Trophoblast cell (in vitro differentiated cells and primary cell): ENCODE measurements around the gene ARHGAP9.

Experiments
- DNase-seq, 2 donors: peaks; one replicate each; pipeline ENCODE4 v3.0.0-alpha.2; 2016
- H2AFZ ChIP-seq: 2 replicates; pipeline ENCODE4 v1.6.1; 2013; ENCODE audit warnings: low read length, moderate library complexity, mild to moderate bottlenecking; ENCODE audit not compliant: insufficient read depth, poor library complexity
- H2AK5ac ChIP-seq: 2 replicates; pipeline ENCODE4 v1.6.1; 2013; ENCODE audit warnings: mild to moderate bottlenecking, low read length
- H2BK120ac ChIP-seq: 2 replicates; pipeline ENCODE4 v1.6.1; 2013; ENCODE audit warnings: low read length, mild to moderate bottlenecking, moderate library complexity; ENCODE audit not compliant: insufficient read depth, poor library complexity
- H2BK12ac ChIP-seq: 2 replicates; pipeline ENCODE4 v1.6.1; 2013; ENCODE audit warnings: mild to moderate bottlenecking, low read length, moderate library complexity
- H2BK5ac ChIP-seq: 2 replicates; pipeline ENCODE4 v1.6.1; 2013; ENCODE audit warnings: low read length, low read depth, moderate library complexity, mild to moderate bottlenecking; ENCODE audit not compliant: poor library complexity
- H3K14ac ChIP-seq: 2 replicates; pipeline ENCODE4 v1.6.1; 2013; ENCODE audit warnings: mild to moderate bottlenecking, low read length
- H3K18ac ChIP-seq: 2 replicates; pipeline ENCODE4 v1.6.1; 2013; ENCODE audit warnings: mild to moderate bottlenecking, low read length
- H3K23ac ChIP-seq: 2 replicates; pipeline ENCODE4 v1.6.1; 2013; ENCODE audit warnings: low read length
- H3K27ac ChIP-seq: 2 replicates; pipeline ENCODE4 v1.5.1; 2013; ENCODE audit warnings: low read depth, mild to moderate bottlenecking, inconsistent platforms, low read length, moderate library complexity
- H3K27me3 ChIP-seq: 2 replicates; pipeline ENCODE4 v1.6.1; 2013; ENCODE audit warnings: inconsistent platforms, mild to moderate bottlenecking, low read length, moderate library complexity; ENCODE audit not compliant: insufficient read depth
- H3K36me3 ChIP-seq, 2 experiments: 1 replicate in 1 of 2; 2 replicates in 1 of 2; pipeline ENCODE4 v1.6.1; 2013; ENCODE audit warnings: low read length in 2 of 2, mild to moderate bottlenecking in 2 of 2, moderate library complexity in 1 of 2; ENCODE audit not compliant: insufficient read depth in 2 of 2, control insufficient read depth in 1 of 2
- H3K4ac ChIP-seq: 2 replicates; pipeline ENCODE4 v1.6.1; 2013; ENCODE audit warnings: low read depth, mild to moderate bottlenecking, low read length, moderate library complexity
- H3K4me1 ChIP-seq, 2 experiments: 1 replicate in 1 of 2; 2 replicates in 1 of 2; pipeline ENCODE4 v1.6.1; 2013; ENCODE audit warnings: low read length in 2 of 2, mild to moderate bottlenecking in 2 of 2, moderate library complexity in 1 of 2; ENCODE audit not compliant: insufficient read depth in 2 of 2, control insufficient read depth in 1 of 2
- H3K4me2 ChIP-seq: 2 replicates; pipeline ENCODE4 v1.6.1; 2013; ENCODE audit warnings: inconsistent platforms, mild to moderate bottlenecking, low read length, moderate library complexity
- H3K4me3 ChIP-seq: 2 replicates; pipeline ENCODE4 v1.5.1; 2013; ENCODE audit warnings: mild to moderate bottlenecking, low read depth, low read length, inconsistent platforms
- H3K79me1 ChIP-seq: one replicate; pipeline ENCODE4 v1.6.1; 2013; ENCODE audit warnings: low read length
- H3K79me2 ChIP-seq: 2 replicates; pipeline ENCODE4 v1.6.1; 2013; ENCODE audit warnings: low read length, mild to moderate bottlenecking; ENCODE audit not compliant: control insufficient read depth, insufficient read depth, poor library complexity
- H3K9ac ChIP-seq: 2 replicates; pipeline ENCODE4 v1.6.1; 2013; ENCODE audit warnings: mild to moderate bottlenecking, low read length
- H3K9me3 ChIP-seq: 2 replicates; pipeline ENCODE4 v1.6.1; 2013; ENCODE audit warnings: low read depth, mild to moderate bottlenecking, control low read depth, inconsistent platforms, low read length; ENCODE audit not compliant: insufficient read depth
- H4K12ac ChIP-seq: 2 replicates; pipeline ENCODE4 v1.6.1; 2013; ENCODE audit warnings: low read depth, mild to moderate bottlenecking, low read length, moderate library complexity
- H4K8ac ChIP-seq: 2 replicates; pipeline ENCODE4 v1.6.1; 2013; ENCODE audit warnings: low read depth, mild to moderate bottlenecking, low read length, moderate library complexity
- H4K91ac ChIP-seq: one replicate; pipeline ENCODE4 v1.6.1; 2013; ENCODE audit warnings: low read depth, mild to moderate bottlenecking, low read length, moderate library complexity
- WGBS: extraction: QIAGEN DNeasy Blood & Tissue Kit; methylation state at CpG from one replicate; pipeline ENCODE4 v1.1.7; 2013; ENCODE audit warnings: missing lambda C conversion rate; ENCODE audit not compliant: insufficient read length, insufficient coverage; ENCODE audit errors: extremely low coverage; 5-methylcytosine and 5-hydroxymethylcytosine counted together

Gene ARHGAP9

GRCh38 chr12:57435293-57435692, 44.4 kb downstream of the ARHGAP9 start:
- Histone ChIP-seq H2BK12ac (no peak overlapping the region), H3K4me3 (no peak overlapping the region), H3K18ac (no peak overlapping the region), H4K12ac (no peak overlapping the region), H4K91ac (no peak overlapping the region), H3K14ac (no peak overlapping the region), H3K4me2 (no peak overlapping the region), H4K8ac (no peak overlapping the region), H2AK5ac (no peak overlapping the region), H2BK5ac (no peak overlapping the region), H3K79me2 (no peaks in the 10 kb centered on the region), H3K27me3 (no peaks in the 10 kb centered on the region), H3K4me1 (no peaks in the 10 kb centered on the region), H3K27ac (no peak overlapping the region), H3K23ac (no peak overlapping the region), H3K9me3 (no peaks in the 10 kb centered on the region), H3K79me1 (peaks cover 6% of the 10 kb centered on the region), H2AFZ (no peak overlapping the region), H3K9ac (no peak overlapping the region), H3K36me3 (no peaks in the 10 kb centered on the region), H3K4ac (no peak overlapping the region), H2BK120ac (no peak overlapping the region)
- no peak for DNase-seq
- WGBS: no CpG with 5 or more reads among the region's 4 CpGs

GRCh38 chr12:57434517-57435223, 45.0 kb downstream of the ARHGAP9 start, which contains the start of gene INHBC:
Gene INHBC (plus strand): TSS chr12:57434784. CDS start chr12:57434887, 103 bp downstream.
- Histone ChIP-seq H3K9me3 (no peaks in the 10 kb centered on the region), H3K4me2 (no peak within 1 kb of the TSS), H2BK12ac (no peak within 1 kb of the TSS), H4K8ac (no peak within 1 kb of the TSS), H3K79me2 (no peaks in the 10 kb centered on the region), H2BK120ac (no peak within 1 kb of the TSS), H2BK5ac (no peak within 1 kb of the TSS), H3K23ac (no peak within 1 kb of the TSS), H3K14ac (no peak within 1 kb of the TSS), H4K91ac (no peak within 1 kb of the TSS), H3K4ac (no peak within 1 kb of the TSS), H3K79me1 (peaks cover 8% of the 10 kb centered on the region), H3K18ac (no peak within 1 kb of the TSS), H3K36me3 (no peaks in the 10 kb centered on the region), H3K27ac (no peak within 1 kb of the TSS), H4K12ac (no peak within 1 kb of the TSS), H3K4me3 (no peak within 1 kb of the TSS), H3K4me1 (no peaks in the 10 kb centered on the region), H3K9ac (no peak within 1 kb of the TSS), H3K27me3 (no peaks in the 10 kb centered on the region), H2AFZ (no peak within 1 kb of the TSS), H2AK5ac (no peak within 1 kb of the TSS)
- no peak for DNase-seq
- no CpG with 5 or more reads among the region's 8 CpGs for WGBS

GRCh38 chr12:57433370-57433769, 46.3 kb downstream of the ARHGAP9 start:
- Histone ChIP-seq H2AFZ (no peak overlapping the region), H3K18ac (no peak overlapping the region), H3K27me3 (no peaks in the 10 kb centered on the region), H3K36me3 (no peaks in the 10 kb centered on the region), H3K4ac (no peak overlapping the region), H3K4me2 (no peak overlapping the region), H2BK120ac (no peak overlapping the region), H2AK5ac (no peak overlapping the region), H3K4me1 (peaks cover 0 to 2% of the 10 kb centered on the region in 2 experiments), H3K79me1 (peaks cover 8% of the 10 kb centered on the region), H3K4me3 (no peak overlapping the region), H4K91ac (no peak overlapping the region), H2BK5ac (no peak overlapping the region), H3K27ac (no peak overlapping the region), H3K9me3 (no peaks in the 10 kb centered on the region), H4K12ac (no peak overlapping the region), H4K8ac (no peak overlapping the region), H3K23ac (no peak overlapping the region), H2BK12ac (no peak overlapping the region), H3K79me2 (peaks cover 2% of the 10 kb centered on the region), H3K14ac (no peak overlapping the region), H3K9ac (no peak overlapping the region)
- DNase-seq: no peak
- no CpG with 5 or more reads among the region's 3 CpGs for WGBS

- Histone ChIP-seq H4K8ac (no peak overlapping the region), H3K4ac (no peak overlapping the region), H3K79me1 (peaks cover 8% of the 10 kb centered on the region), H3K23ac (no peak overlapping the region), H3K18ac (no peak overlapping the region), H4K91ac (no peak overlapping the region), H2BK120ac (no peak overlapping the region), H2AFZ (no peak overlapping the region), H3K9ac (no peak overlapping the region), H3K27me3 (no peaks in the 10 kb centered on the region), H2AK5ac (no peak overlapping the region), H3K4me1 (peaks cover 0 to 2% of the 10 kb centered on the region in 2 experiments), H3K79me2 (peaks cover 2% of the 10 kb centered on the region), H2BK12ac (no peak overlapping the region), H3K4me3 (no peak overlapping the region), H2BK5ac (no peak overlapping the region), H3K27ac (no peak overlapping the region), H4K12ac (no peak overlapping the region), H3K4me2 (no peak overlapping the region), H3K14ac (no peak overlapping the region), H3K9me3 (no peaks in the 10 kb centered on the region), H3K36me3 (no peaks in the 10 kb centered on the region)
- WGBS: no CpG with 5 or more reads among the region's 11 CpGs
- DNase-seq: no peak
Observed at GRCh38 chr12:57431654-57432188, 47.9 kb downstream of the ARHGAP9 start.
